GM23248 (cell line): Measurements from ENCODE around the gene FAM117A.

ENCODE experiments used
- EZH2 ChIP-seq: fragments of 200-600 bp; sonication (generic); IDR thresholded peaks from 2 replicates; pipeline ENCODE4 v1.6.1; 2018; ENCODE audit warnings: antibody characterized with exemption, mild to moderate bottlenecking; ENCODE audit not compliant: insufficient read depth, poor library complexity, severe bottlenecking
- EZH2phosphoT487 ChIP-seq: fragments of 200-600 bp; sonication (generic); IDR thresholded peaks from 2 replicates; pipeline ENCODE4 v1.6.1; 2018; ENCODE audit warnings: antibody characterized with exemption, moderate library complexity, mild to moderate bottlenecking, low read depth; ENCODE audit not compliant: insufficient read depth

- no peak for TF ChIP-seq EZH2
- no peak for TF ChIP-seq EZH2phosphoT487
Measured at GRCh38 chr17:49716668-49717364, 47.1 kb downstream of the FAM117A start.
